Esophagus squamous epithelium (tissue), 4 donors: Measurements from ENCODE around the gene RNU6-9.

Experiments used
- POLR2A ChIP-seq, 4 donors: fragments of 450-650 bp; IDR thresholded peaks; one replicate each; pipeline ENCODE4 v1.6.1; 2017; ENCODE audit warnings: antibody characterized with exemption in 4 of 4, mild to moderate bottlenecking in 4 of 4, moderate library complexity in 3 of 4
- TF ChIP-seq, protein P1 (sequence below), 6 experiments: fragments of 450-650 bp in 4 of 6; fragments of 200-600 bp in 2 of 6; sonication (generic) in 2 of 6; IDR thresholded peaks; one replicate each; pipeline ENCODE4 v1.5.1; 2016 to 2019; ENCODE audit warnings: antibody characterized with exemption in 6 of 6, mild to moderate bottlenecking in 4 of 6, moderate library complexity in 4 of 6

DNA sequence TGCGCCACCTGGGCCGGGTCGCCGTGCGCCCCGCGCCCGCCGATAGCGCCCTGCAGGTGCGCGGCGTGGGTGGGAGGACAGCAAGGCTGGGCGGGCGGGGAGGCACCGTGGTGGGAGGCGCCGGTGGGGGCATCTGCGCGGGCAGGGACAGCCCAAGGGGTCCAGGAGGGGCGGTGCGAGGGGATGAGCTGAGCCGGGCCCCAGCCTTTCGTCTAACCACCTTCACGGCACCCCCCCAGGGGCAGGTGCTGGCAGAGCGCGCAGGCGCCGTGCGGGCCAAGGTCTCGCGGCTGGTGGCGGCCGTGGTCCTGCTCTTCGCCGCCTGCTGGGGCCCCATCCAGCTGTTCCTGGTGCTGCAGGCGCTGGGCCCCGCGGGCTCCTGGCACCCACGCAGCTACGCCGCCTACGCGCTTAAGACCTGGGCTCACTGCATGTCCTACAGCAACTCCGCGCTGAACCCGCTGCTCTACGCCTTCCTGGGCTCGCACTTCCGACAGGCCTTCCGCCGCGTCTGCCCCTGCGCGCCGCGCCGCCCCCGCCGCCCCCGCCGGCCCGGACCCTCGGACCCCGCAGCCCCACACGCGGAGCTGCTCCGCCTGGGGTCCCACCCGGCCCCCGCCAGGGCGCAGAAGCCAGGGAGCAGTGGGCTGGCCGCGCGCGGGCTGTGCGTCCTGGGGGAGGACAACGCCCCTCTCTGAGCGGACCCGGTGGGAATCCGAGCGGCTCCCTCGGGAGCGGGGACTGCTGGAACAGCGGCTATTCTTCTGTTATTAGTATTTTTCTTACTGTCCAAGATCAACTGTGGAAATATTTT, 27.0 kb downstream of the RNU6-9 start:
- TF ChIP-seq, protein P1, sequence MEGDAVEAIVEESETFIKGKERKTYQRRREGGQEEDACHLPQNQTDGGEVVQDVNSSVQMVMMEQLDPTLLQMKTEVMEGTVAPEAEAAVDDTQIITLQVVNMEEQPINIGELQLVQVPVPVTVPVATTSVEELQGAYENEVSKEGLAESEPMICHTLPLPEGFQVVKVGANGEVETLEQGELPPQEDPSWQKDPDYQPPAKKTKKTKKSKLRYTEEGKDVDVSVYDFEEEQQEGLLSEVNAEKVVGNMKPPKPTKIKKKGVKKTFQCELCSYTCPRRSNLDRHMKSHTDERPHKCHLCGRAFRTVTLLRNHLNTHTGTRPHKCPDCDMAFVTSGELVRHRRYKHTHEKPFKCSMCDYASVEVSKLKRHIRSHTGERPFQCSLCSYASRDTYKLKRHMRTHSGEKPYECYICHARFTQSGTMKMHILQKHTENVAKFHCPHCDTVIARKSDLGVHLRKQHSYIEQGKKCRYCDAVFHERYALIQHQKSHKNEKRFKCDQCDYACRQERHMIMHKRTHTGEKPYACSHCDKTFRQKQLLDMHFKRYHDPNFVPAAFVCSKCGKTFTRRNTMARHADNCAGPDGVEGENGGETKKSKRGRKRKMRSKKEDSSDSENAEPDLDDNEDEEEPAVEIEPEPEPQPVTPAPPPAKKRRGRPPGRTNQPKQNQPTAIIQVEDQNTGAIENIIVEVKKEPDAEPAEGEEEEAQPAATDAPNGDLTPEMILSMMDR (IDR thresholded peaks at IDR 0.05): no peak
- peak in 1 of 4 donors; percentile 27 for TF ChIP-seq POLR2A (IDR thresholded peaks at IDR 0.05)
